Smooth muscle cell (in vitro differentiated cells): Measurements from ENCODE around the gene DOCK10. TPM values are rescaled to one million over a fixed set of nuclear protein-coding genes. Genes with fewer than 3 reads are reported as not detected.

ENCODE experiments used
- DNase-seq: peaks from one replicate; lab custom pipeline; 2025; ENCODE audit not compliant: unreplicated experiment; lab: John Stamatoyannopoulos, UW
- H2AFZ ChIP-seq: fragments of 200-600 bp; sonication (generic); 2 replicates; pipeline ENCODE4 v1.6.0; 2016; ENCODE audit warnings: antibody characterized with exemption, low read depth, mild to moderate bottlenecking
- H3F3A ChIP-seq: fragments of 200-600 bp; sonication (generic); 2 replicates; pipeline ENCODE4 v1.6.0; 2017; ENCODE audit warnings: antibody characterized with exemption, low read depth
- H3K27ac ChIP-seq: fragments of 200-600 bp; sonication (generic); 2 replicates; pipeline ENCODE4 v1.5.1; 2016; ENCODE audit warnings: low read depth, mild to moderate bottlenecking
- H3K27me3 ChIP-seq: fragments of 200-600 bp; sonication (generic); 2 replicates; pipeline ENCODE4 v1.6.1; 2016; ENCODE audit warnings: low read depth, mild to moderate bottlenecking
- H3K36me3 ChIP-seq: fragments of 200-600 bp; sonication (generic); 2 replicates; pipeline ENCODE4 v1.5.1; 2016; ENCODE audit warnings: low read depth
- H3K4me1 ChIP-seq: fragments of 200-600 bp; sonication (generic); 2 replicates; pipeline ENCODE4 v1.5.1; 2016; ENCODE audit warnings: low read depth
- H3K4me2 ChIP-seq: fragments of 200-600 bp; sonication (generic); 2 replicates; pipeline ENCODE4 v1.6.0; 2016; ENCODE audit warnings: mild to moderate bottlenecking
- H3K4me3 ChIP-seq: fragments of 200-600 bp; sonication (generic); 2 replicates; pipeline ENCODE4 v1.5.1; 2016; ENCODE audit warnings: mild to moderate bottlenecking
- H3K79me2 ChIP-seq: fragments of 200-600 bp; sonication (generic); 2 replicates; pipeline ENCODE4 v1.6.0; 2016; ENCODE audit warnings: low read depth, mild to moderate bottlenecking
- H3K9ac ChIP-seq: fragments of 200-600 bp; sonication (generic); 2 replicates; pipeline ENCODE4 v1.6.0; 2016; ENCODE audit warnings: low read depth
- H3K9me3 ChIP-seq: fragments of 200-600 bp; sonication (generic); replicated peaks from 2 replicates; pipeline ENCODE4 v1.5.1; 2016; ENCODE audit warnings: low read depth
- H4K20me1 ChIP-seq: fragments of 200-600 bp; sonication (generic); 2 replicates; pipeline ENCODE4 v1.6.0; 2016; ENCODE audit warnings: low read depth
- CTCF ChIP-seq: fragments of 200-600 bp; sonication (generic); IDR thresholded peaks from 2 replicates; pipeline ENCODE4 v1.5.1; 2017; ENCODE audit warnings: borderline replicate concordance, mild to moderate bottlenecking, antibody characterized with exemption; ENCODE audit not compliant: insufficient read depth, poor library complexity, severe bottlenecking
- WGBS: methylation state at CpG from one replicate; pipeline ENCODE4 v1.1.7; 2016; ENCODE audit warnings: low lambda C conversion rate; 5-methylcytosine and 5-hydroxymethylcytosine counted together
- polyA plus RNA-seq: library from polyadenylated mRNA; unstranded; fragments of >200 nt; fragmentation: Nextera tagmentation; extraction: Ambion mirVana; gene quantifications from 2 replicates; pipeline ENCODE4 v1.2.1, GENCODE V29; 2016
- total RNA-seq: library from RNA; depleted of rRNA; stranded (reverse); fragments of >200 nt; gene quantifications from 2 replicates; pipeline ENCODE4 v1.2.3, GENCODE V29; 2014

The DOCK10 gene
- total and polyA plus RNA-seq, 2 experiments from 2014 or later, result 0.04 TPM; not detected in 1

GRCh38 chr2:225027061-225027762 is 15.1 kb downstream of the DOCK10 start:
- H4K20me1 ChIP-seq, result no peaks in the 10 kb centered on the region
- H3K9ac ChIP-seq, result no peak overlapping the region
- H3K36me3 ChIP-seq, result no peaks in the 10 kb centered on the region
- H3K4me1 ChIP-seq, result no peaks in the 10 kb centered on the region
- no peak overlapping the region for H3K27ac ChIP-seq
- no peaks in the 10 kb centered on the region for H3F3A ChIP-seq
- H3K4me2 ChIP-seq, result no peak overlapping the region
- WGBS, result 97% methylated on average over 10 of the region's 10 CpGs
- H3K27me3 ChIP-seq, result no peaks in the 10 kb centered on the region
- H3K79me2 ChIP-seq, result no peaks in the 10 kb centered on the region
- no peak overlapping the region for H2AFZ ChIP-seq
- no peak for DNase-seq
- H3K9me3 ChIP-seq, result no peaks in the 10 kb centered on the region
- no peak for TF ChIP-seq CTCF
- no peak overlapping the region for H3K4me3 ChIP-seq

DNA sequence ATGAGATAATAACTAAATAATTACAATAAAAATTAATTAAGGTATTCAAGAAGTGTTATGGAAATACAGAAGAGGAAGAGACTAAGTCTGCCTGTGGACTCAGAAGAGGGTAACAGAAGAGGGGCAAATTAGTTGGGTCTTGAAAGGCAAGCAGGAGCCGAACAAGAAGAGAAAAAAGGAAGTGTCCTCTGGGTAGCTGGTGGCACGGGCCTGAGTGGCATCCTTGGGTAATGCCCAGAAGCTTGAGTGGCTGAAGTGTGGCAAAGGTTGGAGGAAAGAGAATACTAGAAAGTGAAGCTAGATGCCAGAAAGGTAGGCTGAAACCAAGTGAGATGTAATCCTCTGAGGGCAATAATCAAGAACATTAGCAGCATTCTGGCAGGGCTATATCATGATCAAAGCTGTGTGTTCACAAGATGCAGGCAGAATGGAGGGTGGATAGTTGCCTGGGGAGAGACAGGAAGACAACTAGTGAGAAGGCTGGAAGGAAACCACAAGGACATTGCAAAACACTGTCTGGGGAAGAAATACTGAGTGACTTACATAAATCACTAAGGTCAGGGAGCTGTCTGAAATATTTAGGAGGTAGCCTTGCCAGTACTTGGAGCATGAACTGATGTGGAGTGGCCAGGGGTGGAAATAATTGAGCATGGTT is 16.2 kb downstream of the DOCK10 start:
- no peak overlapping the region for H3K4me2 ChIP-seq
- no peaks in the 10 kb centered on the region for H4K20me1 ChIP-seq
- no peaks in the 10 kb centered on the region for H3K27me3 ChIP-seq
- no peak for DNase-seq
- no peaks in the 10 kb centered on the region for H3K4me1 ChIP-seq
- no peak overlapping the region for H2AFZ ChIP-seq
- H3K9me3 ChIP-seq, result no peaks in the 10 kb centered on the region
- H3K27ac ChIP-seq, result no peak overlapping the region
- TF ChIP-seq CTCF, result no peak
- WGBS, result 98% methylated on average over 2 of the region's 2 CpGs
- no peaks in the 10 kb centered on the region for H3K79me2 ChIP-seq
- no peaks in the 10 kb centered on the region for H3K36me3 ChIP-seq
- H3K9ac ChIP-seq, result no peak overlapping the region
- no peak overlapping the region for H3K4me3 ChIP-seq
- H3F3A ChIP-seq, result no peaks in the 10 kb centered on the region

- H3K27me3 ChIP-seq, result no peaks in the 10 kb centered on the region
- no peak overlapping the region for H3K27ac ChIP-seq
- H3K4me2 ChIP-seq, result no peak overlapping the region
- no peaks in the 10 kb centered on the region for H4K20me1 ChIP-seq
- no peaks in the 10 kb centered on the region for H3K79me2 ChIP-seq
- no peaks in the 10 kb centered on the region for H3K4me1 ChIP-seq
- no peaks in the 10 kb centered on the region for H3K9me3 ChIP-seq
- no peaks in the 10 kb centered on the region for H3K36me3 ChIP-seq
- no peak overlapping the region for H3K4me3 ChIP-seq
- DNase-seq, result no peak
- no peaks in the 10 kb centered on the region for H3F3A ChIP-seq
- TF ChIP-seq CTCF, result no peak
- H3K9ac ChIP-seq, result no peak overlapping the region
- 78% methylated on average over 4 of the region's 4 CpGs for WGBS
- H2AFZ ChIP-seq, result no peak overlapping the region
These were observed 20.1 kb downstream of the DOCK10 start for GRCh38 chr2:225022188-225022587.
